Endothelial cell of umbilical vein (primary cell): Measurements from ENCODE around the gene METRN.

Experiments used
- MYC ChIP-seq: IDR thresholded peaks from one replicate; pipeline ENCODE4 v1.6.1; 2011; ENCODE audit warnings: mild to moderate bottlenecking, low read depth, low read length
- POLR2A ChIP-seq: IDR thresholded peaks from 2 replicates; pipeline ENCODE4 v1.6.1; 2012; ENCODE audit warnings: low read depth, mild to moderate bottlenecking, control low read depth, low read length
- TF ChIP-seq, protein P1 (sequence below), 2 donors: IDR thresholded peaks; 1 replicate in 1 of 2; 2 replicates in 1 of 2; pipeline ENCODE4 v1.5.1; 2011; ENCODE audit warnings: low read length in 2 of 2, mild to moderate bottlenecking in 2 of 2, moderate library complexity in 2 of 2, control low read depth in 1 of 2, inconsistent platforms in 1 of 2, low read depth in 1 of 2; ENCODE audit not compliant: insufficient read depth in 1 of 2; ENCODE audit errors: extremely low read depth in 1 of 2

DNA sequence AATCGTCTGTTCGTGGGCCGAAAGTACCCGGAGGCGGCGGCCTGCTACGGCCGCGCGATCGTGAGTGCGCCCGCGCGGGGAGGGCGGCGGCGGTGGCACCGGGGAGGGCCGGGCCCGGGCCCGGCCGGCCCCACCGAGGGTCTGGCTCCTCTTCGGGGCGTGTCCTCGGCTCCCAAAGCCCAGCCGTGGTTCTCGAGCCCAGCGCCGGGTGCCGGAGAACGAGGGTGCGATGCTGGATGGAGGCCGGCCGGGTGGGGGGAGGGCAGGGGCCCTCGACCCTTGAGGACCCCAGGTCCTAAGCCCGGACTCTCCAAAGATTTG is 34.3 kb upstream of the METRN start:
- TF ChIP-seq, protein P1, sequence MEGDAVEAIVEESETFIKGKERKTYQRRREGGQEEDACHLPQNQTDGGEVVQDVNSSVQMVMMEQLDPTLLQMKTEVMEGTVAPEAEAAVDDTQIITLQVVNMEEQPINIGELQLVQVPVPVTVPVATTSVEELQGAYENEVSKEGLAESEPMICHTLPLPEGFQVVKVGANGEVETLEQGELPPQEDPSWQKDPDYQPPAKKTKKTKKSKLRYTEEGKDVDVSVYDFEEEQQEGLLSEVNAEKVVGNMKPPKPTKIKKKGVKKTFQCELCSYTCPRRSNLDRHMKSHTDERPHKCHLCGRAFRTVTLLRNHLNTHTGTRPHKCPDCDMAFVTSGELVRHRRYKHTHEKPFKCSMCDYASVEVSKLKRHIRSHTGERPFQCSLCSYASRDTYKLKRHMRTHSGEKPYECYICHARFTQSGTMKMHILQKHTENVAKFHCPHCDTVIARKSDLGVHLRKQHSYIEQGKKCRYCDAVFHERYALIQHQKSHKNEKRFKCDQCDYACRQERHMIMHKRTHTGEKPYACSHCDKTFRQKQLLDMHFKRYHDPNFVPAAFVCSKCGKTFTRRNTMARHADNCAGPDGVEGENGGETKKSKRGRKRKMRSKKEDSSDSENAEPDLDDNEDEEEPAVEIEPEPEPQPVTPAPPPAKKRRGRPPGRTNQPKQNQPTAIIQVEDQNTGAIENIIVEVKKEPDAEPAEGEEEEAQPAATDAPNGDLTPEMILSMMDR (IDR thresholded peaks at IDR 0.05; ENCODE audit: extremely low read depth in 1 of 2, insufficient read depth in 1 of 2, low read depth in 1 of 2, low read length in 2 of 2): no peak
- TF ChIP-seq MYC: no peak
- peak; percentile 6 for TF ChIP-seq POLR2A
